NB4 (cell line): Measurements from ENCODE around the gene FAT4.

Experiments used
- CTCF ChIP-seq: IDR thresholded peaks from one replicate; pipeline ENCODE4 v1.5.1; 2012; ENCODE audit warnings: low read depth, low read length
- POLR2A ChIP-seq: IDR thresholded peaks from 2 replicates; pipeline ENCODE4 v1.6.1; 2011; ENCODE audit warnings: mild to moderate bottlenecking; ENCODE audit not compliant: insufficient read length; ENCODE audit errors: extremely low read depth

DNA sequence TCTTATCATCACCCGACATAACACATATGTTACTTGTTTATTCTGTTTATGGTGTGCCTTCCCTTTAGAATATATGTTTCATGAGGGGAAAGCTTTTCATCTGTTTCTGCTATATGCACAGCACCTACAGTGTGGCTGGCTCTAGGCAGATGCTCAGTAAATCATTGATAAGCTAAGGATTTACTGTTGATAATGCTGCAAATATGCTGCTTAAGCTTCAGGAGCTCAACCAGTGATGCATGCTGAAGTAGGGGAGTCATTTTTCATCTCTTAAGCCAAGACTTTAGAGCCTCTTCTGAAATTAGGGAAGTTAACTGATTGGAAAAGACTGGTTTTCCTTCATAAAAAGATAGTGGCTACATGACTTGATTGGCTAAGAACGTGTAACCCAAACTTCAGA, 16.4 kb downstream of the FAT4 start:
- TF ChIP-seq POLR2A: no peak
- TF ChIP-seq CTCF: no peak
